HCT116 (cell line): ENCODE measurements around the gene SGMS2. TPM values are rescaled to one million over a fixed set of nuclear protein-coding genes. Genes with fewer than 3 reads are reported as not detected.

ENCODE experiments used
- ATAC-seq: fragments of 200-7000 bp; cut with Tn5 transposase; 2 replicates; pipeline ENCODE4 v1.9.1; 2020; ENCODE audit warnings: mild to moderate bottlenecking, moderate library complexity
- BruUV-seq: library from RNA; stranded (reverse); fragments of 400-500 nt; replicated peaks from 2 replicates; lab custom pipeline; 2021; lab: Mats Ljungman, UMichigan
- CTCF ChIA-PET: fragments of 300-600 bp; sonication (Branson Sonifier 250); formaldehyde crosslinking; loops from one replicate; lab custom pipeline; 2021; ENCODE audit warnings: antibody characterized with exemption; lab: Charles Lee
- POLR2A ChIA-PET: fragments of 300-600, 350-600 bp; sonication (Branson Sonifier 250); formaldehyde crosslinking; loops from one replicate; lab custom pipeline; 2021; ENCODE audit warnings: antibody characterized with exemption; lab: Charles Lee
- RAD21 ChIA-PET, 2 experiments: fragments of 300-600 bp; sonication (Branson Sonifier 250); formaldehyde crosslinking; loops; one replicate each; lab custom pipeline; 2023; ENCODE audit warnings: low total read pairs in 2 of 2; ENCODE audit not compliant: uncharacterized antibody in 2 of 2, unreplicated experiment in 2 of 2, low non-redundant PET in 1 of 2; lab: Charles Lee
- DNase-seq: peaks from one replicate; pipeline ENCODE4 v3.0.0-alpha.2; 2010; ENCODE audit warnings: low read depth, low spot score
- H2AFZ ChIP-seq: fragments of 200-600 bp; shearing (Covaris generic), sonication (generic); 2 replicates; pipeline ENCODE4 v1.6.1; 2017; ENCODE audit warnings: low read depth, mixed run types, mixed read lengths, antibody characterized with exemption, low read length; ENCODE audit not compliant: poor library complexity, severe bottlenecking
- H3K27ac ChIP-seq: 2 replicates; pipeline ENCODE4 v1.5.1; 2012; ENCODE audit warnings: low read depth, low read length
- H3K27me3 ChIP-seq: fragments of 200-600 bp; sonication (generic); 2 replicates; pipeline ENCODE4 v1.6.1; 2016; ENCODE audit warnings: mixed run types, low read length, mixed read lengths; ENCODE audit not compliant: insufficient read depth
- H3K36me3 ChIP-seq, 2 experiments: fragments of 200-500 bp in 1 of 2; fragments of 200-600 bp in 1 of 2; sonication (Bioruptor generic) in 1 of 2; sonication (generic) in 1 of 2; 2 replicates each; pipeline versions ENCODE4 v1.5.1 to v1.6.1; 2014 to 2016; ENCODE audit warnings: low read length in 2 of 2, inconsistent platforms in 1 of 2, mixed read lengths in 1 of 2, mixed run types in 1 of 2; ENCODE audit not compliant: insufficient read depth in 2 of 2, control insufficient read depth in 1 of 2
- H3K4me1 ChIP-seq, 2 experiments: fragments of 200-600 bp in 1 of 2; sonication (generic) in 1 of 2; 2 replicates each; pipeline versions ENCODE4 v1.5.1 to v1.6.1; 2012 to 2017; ENCODE audit warnings: low read length in 2 of 2, inconsistent platforms in 1 of 2, mild to moderate bottlenecking in 1 of 2, mixed read lengths in 1 of 2, mixed run types in 1 of 2, moderate library complexity in 1 of 2; ENCODE audit not compliant: insufficient read depth in 2 of 2, control insufficient read depth in 1 of 2
- H3K4me2 ChIP-seq: fragments of 200-600 bp; sonication (generic); 2 replicates; pipeline ENCODE4 v1.6.1; 2017; ENCODE audit warnings: mixed run types, low read length, mixed read lengths
- H3K4me3 ChIP-seq, 2 experiments: fragments of 200-600 bp in 1 of 2; sonication (generic) in 1 of 2; replicated peaks in 1 of 2; 2 replicates each; pipeline ENCODE4 v1.5.1; 2011 to 2016; ENCODE audit warnings: low read length in 2 of 2, control low read depth in 1 of 2, low read depth in 1 of 2, mild to moderate bottlenecking in 1 of 2, mixed read lengths in 1 of 2, mixed run types in 1 of 2
- H3K79me2 ChIP-seq: fragments of 200-600 bp; sonication (generic); 2 replicates; pipeline ENCODE4 v1.6.1; 2017; ENCODE audit warnings: mild to moderate bottlenecking, mixed run types, low read length, moderate library complexity, mixed read lengths; ENCODE audit not compliant: insufficient read depth
- H3K9ac ChIP-seq: fragments of 200-600 bp; sonication (generic); 2 replicates; pipeline ENCODE4 v1.6.1; 2016; ENCODE audit warnings: low read length, mixed read lengths
- H3K9me2 ChIP-seq: fragments of 200-600 bp; sonication (generic), shearing (Covaris generic); 2 replicates; pipeline ENCODE4 v1.6.1; 2017; ENCODE audit warnings: mixed run types, mild to moderate bottlenecking, moderate library complexity; ENCODE audit not compliant: insufficient read depth
- H3K9me3 ChIP-seq, 2 experiments: fragments of 200-500 bp in 1 of 2; fragments of 200-600 bp in 1 of 2; sonication (Bioruptor generic) in 1 of 2; sonication (generic) in 1 of 2; 2 replicates each; pipeline ENCODE4 v1.6.1; 2014 to 2017; ENCODE audit warnings: low read length in 2 of 2, mixed read lengths in 2 of 2, inconsistent platforms in 1 of 2, low read depth in 1 of 2, mild to moderate bottlenecking in 1 of 2, mixed run types in 1 of 2, moderate library complexity in 1 of 2; ENCODE audit not compliant: control insufficient read depth in 1 of 2, insufficient read depth in 1 of 2
- H4K20me1 ChIP-seq: fragments of 200-600 bp; sonication (generic), shearing (Covaris generic); 2 replicates; pipeline ENCODE4 v1.6.1; 2017; ENCODE audit warnings: mixed run types, mild to moderate bottlenecking, moderate library complexity; ENCODE audit not compliant: insufficient read depth
- CEBPB ChIP-seq: IDR thresholded peaks from 2 replicates; pipeline ENCODE4 v1.6.1; 2012; ENCODE audit warnings: low read depth
- EGR1 ChIP-seq: IDR thresholded peaks from 2 replicates; pipeline ENCODE4 v1.6.1; 2012; ENCODE audit warnings: low read depth
- EZH2 ChIP-seq: fragments of 200-600 bp; sonication (generic); IDR thresholded peaks from 2 replicates; pipeline ENCODE4 v1.6.1; 2017; ENCODE audit warnings: antibody characterized with exemption, mixed run types
- EZH2phosphoT487 ChIP-seq: fragments of 200-600 bp; IDR thresholded peaks from 2 replicates; pipeline ENCODE4 v1.6.1; 2018; ENCODE audit warnings: antibody characterized with exemption, borderline replicate concordance
- POLR2AphosphoS5 ChIP-seq: IDR thresholded peaks from 2 replicates; pipeline ENCODE4 v1.6.1; 2011; ENCODE audit warnings: mild to moderate bottlenecking, low read depth, low read length, moderate library complexity
- SP1 ChIP-seq: IDR thresholded peaks from 2 replicates; pipeline ENCODE4 v1.6.1; 2012; ENCODE audit warnings: low read depth
- SRF ChIP-seq: IDR thresholded peaks from 2 replicates; pipeline ENCODE4 v1.6.1; 2012; ENCODE audit warnings: low read depth
- ZFX ChIP-seq: fragments of 450-650 bp; IDR thresholded peaks from 2 replicates; pipeline ENCODE4 v1.6.1; 2017
- intact Hi-C: fragments of 100-400 bp; cut with micrococcal nuclease; formaldehyde crosslinking; loops from 2 replicates; pipeline ENCODE4 v1.10.0; 2022
- total RNA-seq: library from RNA; stranded (reverse); gene quantifications from one replicate; pipeline ENCODE4 v1.2.1, GENCODE V29; 2021; ENCODE audit not compliant: unreplicated experiment
- TF ChIP-seq, protein P1 (sequence below): IDR thresholded peaks from 2 replicates; pipeline ENCODE4 v1.6.1; 2012
- TF ChIP-seq, protein P2 (sequence below): IDR thresholded peaks from 2 replicates; pipeline ENCODE4 v1.6.1; 2011; ENCODE audit warnings: mild to moderate bottlenecking, low read length, moderate library complexity; ENCODE audit not compliant: insufficient replicate concordance; ENCODE audit errors: extremely low read depth
- TF ChIP-seq, protein P3 (sequence below): IDR thresholded peaks from 2 replicates; pipeline ENCODE4 v1.6.1; 2012
- TF ChIP-seq, protein P4 (sequence below), 3 experiments: fragments of 200-600 bp in 1 of 3; sonication (generic) in 1 of 3; IDR thresholded peaks in 2 of 3; conservative IDR thresholded peaks in 1 of 3; 2 replicates each; pipeline ENCODE4 v1.5.1; 2012 to 2017; ENCODE audit warnings: low read depth in 2 of 3, low read length in 2 of 3, antibody characterized with exemption in 1 of 3, borderline replicate concordance in 1 of 3, control low read depth in 1 of 3, mild to moderate bottlenecking in 1 of 3, mixed read lengths in 1 of 3, mixed run types in 1 of 3, moderate library complexity in 1 of 3; ENCODE audit not compliant: insufficient read depth in 1 of 3

SGMS2 gene
- total RNA-seq, 1 experiment from 2014 or later: 36.6 TPM

DNA sequence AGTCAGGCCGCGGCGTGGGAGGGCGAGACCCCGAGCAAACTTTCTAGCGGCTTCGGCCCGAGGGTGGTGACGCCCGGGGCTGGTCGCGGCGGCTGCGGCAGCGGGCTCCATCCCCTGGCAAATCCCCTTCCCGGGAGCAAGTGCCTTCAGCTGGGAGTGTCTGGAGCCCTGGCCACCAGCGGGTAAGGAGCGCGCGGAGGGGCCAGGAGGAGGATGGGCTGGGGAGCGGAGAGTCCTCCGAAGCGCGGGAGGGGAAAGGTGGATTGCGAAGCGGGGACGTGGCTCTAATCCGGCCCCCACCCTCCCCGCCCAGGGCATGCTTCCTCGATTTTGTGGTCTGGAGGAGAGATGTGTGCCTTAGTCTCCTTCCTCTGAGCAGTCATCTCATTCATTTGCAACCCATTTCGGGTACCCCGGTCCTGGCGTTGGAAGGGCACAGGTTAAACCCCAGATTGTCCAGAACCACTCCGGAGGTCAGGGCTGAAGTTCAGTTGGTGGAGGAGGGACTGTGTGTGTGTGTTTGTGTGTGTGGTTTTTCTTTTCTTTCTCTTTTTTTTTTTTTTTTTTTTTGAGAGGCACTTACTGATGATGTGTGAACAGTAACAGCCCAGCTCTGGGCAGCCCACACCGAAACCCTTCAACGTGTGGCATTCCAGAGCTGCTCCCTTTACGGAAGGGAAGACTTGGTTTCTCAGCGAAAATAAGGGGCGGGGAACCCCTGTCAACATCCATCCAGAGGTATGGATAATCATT is 516 bp downstream of the SGMS2 start:
- Histone ChIP-seq H2AFZ (no peak overlapping the region), H3K9me3 (no peaks in the 10 kb centered on the region), H3K9ac (peak overlapping the region; percentile 78), H3K79me2 (peaks cover 41% of the 10 kb centered on the region), H3K4me1 (peaks cover 17 to 35% of the 10 kb centered on the region in 2 experiments), H3K4me2 (peak overlapping the region; percentile 91), H3K36me3 (no peaks in the 10 kb centered on the region), H3K4me3 (peak overlapping the region; percentile 66 to 70), H4K20me1 (no peaks in the 10 kb centered on the region), H3K9me2 (no peaks in the 10 kb centered on the region), H3K27ac (peak overlapping the region; percentile 91), H3K27me3 (no peaks in the 10 kb centered on the region)
- ATAC-seq (peak; percentile 66), DNase-seq (no peak)
- CTCF ChIA-PET: no interaction called here
- RAD21 ChIA-PET: interaction anchor here in 1 of 2 experiments (1.1 kb wide), 1 partner anchor 12 kb away, joined by 3 read pairs; no protein-coding TSS in a partner anchor
- TF ChIP-seq SRF (no peak), POLR2AphosphoS5 (no peak), EZH2 (no peak), EGR1 (no peak), ZFX (peak; percentile 63; the same call in 1 of the 2 replicates), EZH2phosphoT487 (no peak), CEBPB (no peak), SP1 (peak; percentile 13; the same call in 1 of the 2 replicates)
- TF ChIP-seq, protein P1, sequence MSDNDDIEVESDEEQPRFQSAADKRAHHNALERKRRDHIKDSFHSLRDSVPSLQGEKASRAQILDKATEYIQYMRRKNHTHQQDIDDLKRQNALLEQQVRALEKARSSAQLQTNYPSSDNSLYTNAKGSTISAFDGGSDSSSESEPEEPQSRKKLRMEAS: 0 out of 2 replicates have a peak, but pooled peaks have one; percentile 15
- TF ChIP-seq, protein P2, sequence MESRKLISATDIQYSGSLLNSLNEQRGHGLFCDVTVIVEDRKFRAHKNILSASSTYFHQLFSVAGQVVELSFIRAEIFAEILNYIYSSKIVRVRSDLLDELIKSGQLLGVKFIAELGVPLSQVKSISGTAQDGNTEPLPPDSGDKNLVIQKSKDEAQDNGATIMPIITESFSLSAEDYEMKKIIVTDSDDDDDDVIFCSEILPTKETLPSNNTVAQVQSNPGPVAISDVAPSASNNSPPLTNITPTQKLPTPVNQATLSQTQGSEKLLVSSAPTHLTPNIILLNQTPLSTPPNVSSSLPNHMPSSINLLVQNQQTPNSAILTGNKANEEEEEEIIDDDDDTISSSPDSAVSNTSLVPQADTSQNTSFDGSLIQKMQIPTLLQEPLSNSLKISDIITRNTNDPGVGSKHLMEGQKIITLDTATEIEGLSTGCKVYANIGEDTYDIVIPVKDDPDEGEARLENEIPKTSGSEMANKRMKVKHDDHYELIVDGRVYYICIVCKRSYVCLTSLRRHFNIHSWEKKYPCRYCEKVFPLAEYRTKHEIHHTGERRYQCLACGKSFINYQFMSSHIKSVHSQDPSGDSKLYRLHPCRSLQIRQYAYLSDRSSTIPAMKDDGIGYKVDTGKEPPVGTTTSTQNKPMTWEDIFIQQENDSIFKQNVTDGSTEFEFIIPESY: no peak
- TF ChIP-seq, protein P3, sequence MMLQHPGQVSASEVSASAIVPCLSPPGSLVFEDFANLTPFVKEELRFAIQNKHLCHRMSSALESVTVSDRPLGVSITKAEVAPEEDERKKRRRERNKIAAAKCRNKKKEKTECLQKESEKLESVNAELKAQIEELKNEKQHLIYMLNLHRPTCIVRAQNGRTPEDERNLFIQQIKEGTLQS: no peak
- TF ChIP-seq, protein P4, sequence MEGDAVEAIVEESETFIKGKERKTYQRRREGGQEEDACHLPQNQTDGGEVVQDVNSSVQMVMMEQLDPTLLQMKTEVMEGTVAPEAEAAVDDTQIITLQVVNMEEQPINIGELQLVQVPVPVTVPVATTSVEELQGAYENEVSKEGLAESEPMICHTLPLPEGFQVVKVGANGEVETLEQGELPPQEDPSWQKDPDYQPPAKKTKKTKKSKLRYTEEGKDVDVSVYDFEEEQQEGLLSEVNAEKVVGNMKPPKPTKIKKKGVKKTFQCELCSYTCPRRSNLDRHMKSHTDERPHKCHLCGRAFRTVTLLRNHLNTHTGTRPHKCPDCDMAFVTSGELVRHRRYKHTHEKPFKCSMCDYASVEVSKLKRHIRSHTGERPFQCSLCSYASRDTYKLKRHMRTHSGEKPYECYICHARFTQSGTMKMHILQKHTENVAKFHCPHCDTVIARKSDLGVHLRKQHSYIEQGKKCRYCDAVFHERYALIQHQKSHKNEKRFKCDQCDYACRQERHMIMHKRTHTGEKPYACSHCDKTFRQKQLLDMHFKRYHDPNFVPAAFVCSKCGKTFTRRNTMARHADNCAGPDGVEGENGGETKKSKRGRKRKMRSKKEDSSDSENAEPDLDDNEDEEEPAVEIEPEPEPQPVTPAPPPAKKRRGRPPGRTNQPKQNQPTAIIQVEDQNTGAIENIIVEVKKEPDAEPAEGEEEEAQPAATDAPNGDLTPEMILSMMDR (IDR thresholded peaks at IDR 0.05 in 2 of 3, conservative IDR thresholded peaks at IDR 0.05 in 1 of 3; ENCODE audit: borderline replicate concordance in 1 of 3, insufficient read depth in 1 of 3, low read depth in 2 of 3, low read length in 2 of 3): no peak
- POLR2A ChIA-PET: interaction anchor here (1.1 to 1.7 kb wide), 3 partner anchors 20 to 105 kb away, joined by 3 to 5 read pairs (median 4); partner anchors contain the start of gene PAPSS1
- no TSS peak for BruUV-seq
- intact Hi-C loops: loop anchor here (2.0 kb wide), 1 partner anchor 72 kb away; no protein-coding TSS in a partner anchor
